ENCODE data around the gene SH3PXD2A. TPM values are rescaled to one million over a fixed set of nuclear protein-coding genes. Genes with fewer than 3 reads are reported as not detected.

The SH3PXD2A gene
- total RNA-seq, 1 donor from 2014 or later = 19.3 TPM

DNA sequence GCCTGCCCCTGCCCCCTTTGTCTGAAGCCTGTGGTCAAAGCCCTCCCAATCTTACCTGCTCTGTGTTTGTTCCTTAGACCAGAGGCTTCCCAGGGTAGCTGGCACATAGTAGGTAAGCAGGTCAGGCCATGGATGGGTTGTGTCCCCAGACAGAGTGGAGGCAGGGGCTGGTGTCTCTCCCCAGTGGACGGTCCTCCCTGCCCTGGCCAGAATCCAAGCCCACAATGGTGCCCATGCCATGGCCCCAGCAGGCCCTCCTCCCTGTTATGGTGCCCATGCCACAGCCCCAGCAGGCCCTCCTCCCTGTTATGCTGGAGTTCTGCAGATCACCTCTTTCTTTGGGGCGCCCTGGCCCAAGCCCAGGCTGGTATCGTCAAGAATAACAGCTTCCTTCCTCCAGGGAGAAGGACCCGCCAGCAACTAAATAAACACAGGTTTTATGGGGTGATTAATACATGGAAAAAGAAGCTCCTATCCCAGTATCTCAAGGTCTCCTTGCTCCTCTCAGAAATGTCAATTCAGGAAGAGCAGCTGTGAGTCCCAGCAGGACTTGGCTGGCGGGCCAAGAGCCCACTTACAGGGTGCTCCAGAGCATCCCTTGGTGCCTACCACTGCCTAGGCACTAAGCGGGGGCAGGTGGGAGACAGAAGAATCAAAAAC is 279.8 kb downstream of the SH3PXD2A start:
- intact Hi-C loops (cut with micrococcal nuclease) = no loop called here

DNA sequence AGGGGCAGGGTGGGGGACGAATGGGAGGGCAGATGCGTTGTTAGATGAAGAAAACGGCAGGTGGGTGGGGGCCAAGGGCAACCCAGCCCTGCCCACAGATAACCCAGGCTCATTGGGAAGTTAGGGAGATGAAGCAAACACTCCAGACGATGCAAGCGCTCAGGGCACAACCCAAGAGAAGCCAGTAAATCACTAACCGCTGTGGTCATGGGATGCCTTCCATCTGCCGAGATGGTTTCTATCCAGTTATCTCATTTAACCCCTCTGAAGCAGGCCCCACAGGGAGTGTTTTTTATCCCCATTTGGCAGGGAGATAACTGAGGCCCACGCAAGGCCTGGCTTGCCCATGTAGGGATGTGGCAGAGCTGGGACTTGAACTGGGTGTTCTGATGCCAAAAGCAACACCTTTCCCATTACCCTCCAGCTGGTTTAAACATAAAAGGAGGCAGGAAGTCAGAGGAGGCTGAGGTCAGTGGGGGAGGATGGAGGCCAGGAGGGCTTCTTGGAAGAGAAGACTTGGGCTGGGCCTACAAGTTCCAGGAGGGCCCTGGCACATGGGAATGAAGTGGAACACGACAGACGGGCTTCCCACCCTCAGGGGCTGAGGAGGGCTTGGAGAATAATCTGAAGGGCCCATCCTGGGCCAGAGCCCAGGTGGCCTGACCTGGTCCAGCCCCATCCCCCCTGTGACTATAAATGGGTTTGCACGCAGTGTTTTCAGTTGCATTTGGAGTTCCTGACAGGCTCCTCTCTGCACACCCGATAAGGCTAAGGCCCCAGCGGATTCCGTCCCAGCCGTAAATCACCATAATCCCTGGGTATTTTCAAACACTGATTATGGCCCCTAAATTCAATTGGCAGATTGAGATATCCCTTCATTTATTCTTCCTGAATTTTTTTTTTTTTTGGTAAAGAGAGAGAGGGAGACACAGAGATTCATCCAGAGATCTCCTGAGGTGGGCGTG is 281.0 kb downstream of the SH3PXD2A start:
- intact Hi-C loops (cut with micrococcal nuclease) = no loop called here

DNA sequence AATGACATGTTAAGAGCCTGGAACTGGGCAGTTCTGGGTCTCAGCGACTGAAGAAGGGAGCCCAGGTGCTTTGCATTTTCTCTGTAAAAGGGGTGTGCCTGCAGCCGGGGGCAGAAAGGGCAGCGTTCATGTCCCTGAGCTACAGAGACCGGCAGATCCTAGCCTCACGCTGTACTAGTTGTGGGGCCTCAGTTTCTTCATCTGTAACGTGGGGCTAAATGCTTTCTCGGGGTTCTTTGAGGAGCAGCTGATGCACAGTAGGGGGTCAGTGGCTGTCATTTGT is 282.2 kb downstream of the SH3PXD2A start:
- intact Hi-C loops (cut with micrococcal nuclease) = no loop called here

DNA sequence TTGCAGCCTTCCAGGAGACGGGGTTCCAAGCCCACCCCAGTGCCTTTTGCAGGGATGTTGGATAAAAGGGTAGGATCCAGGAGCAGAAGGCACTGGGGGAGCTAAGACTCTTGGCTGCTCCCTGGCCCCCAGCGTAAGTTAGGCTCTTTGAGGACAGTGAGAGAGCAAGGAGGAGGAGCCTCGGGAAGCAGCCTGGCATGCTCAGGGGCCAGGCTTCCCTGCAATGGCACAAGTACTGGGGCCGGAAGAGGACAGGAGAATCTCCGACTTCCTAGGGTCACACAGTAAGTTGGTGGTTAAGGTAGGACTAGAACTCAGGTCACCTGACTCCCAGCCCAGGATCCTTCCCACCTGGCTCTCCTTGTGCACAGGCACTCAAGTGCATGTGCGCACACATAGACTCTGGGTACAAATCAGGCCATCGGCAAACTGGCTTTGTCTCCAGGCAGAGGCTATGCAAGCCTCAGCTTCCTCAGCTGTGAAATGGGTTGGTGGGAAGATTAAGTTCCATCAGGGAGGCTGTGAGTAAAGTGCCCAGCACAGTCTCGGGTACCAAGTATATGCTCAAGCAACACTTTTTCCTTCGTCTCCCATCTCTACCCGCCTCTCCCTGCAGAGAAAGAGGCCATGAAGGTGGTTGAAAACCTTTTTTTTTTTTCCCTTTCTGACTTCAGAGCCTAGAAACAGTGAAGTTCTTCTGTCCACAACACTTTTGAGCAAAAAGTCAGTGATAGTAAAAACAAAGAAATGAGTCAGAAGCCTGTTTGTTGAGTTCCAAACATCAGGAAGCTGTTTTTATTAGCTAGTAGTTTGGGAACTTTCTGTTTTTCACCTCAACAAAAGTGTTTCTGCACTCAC is 282.8 kb downstream of the SH3PXD2A start:
- intact Hi-C loops (cut with micrococcal nuclease) = no loop called here

DNA sequence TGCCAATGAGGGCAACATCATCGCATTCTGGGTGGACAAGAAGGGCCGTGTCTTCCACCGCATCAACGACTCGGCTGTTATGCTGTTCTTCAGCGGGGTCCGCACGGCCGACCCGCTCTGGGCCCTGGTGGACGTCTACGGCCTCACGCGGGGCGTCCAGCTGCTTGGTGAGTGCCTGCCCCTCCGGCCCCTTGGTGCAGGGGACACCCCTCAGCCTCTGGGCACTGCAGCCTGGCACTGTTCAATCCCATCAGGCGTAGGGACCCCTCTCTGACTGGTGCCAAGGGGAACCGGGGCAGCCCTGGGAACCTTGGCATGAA is 283.8 kb downstream of the SH3PXD2A start:
- intact Hi-C loops (cut with micrococcal nuclease) = no loop called here

DNA sequence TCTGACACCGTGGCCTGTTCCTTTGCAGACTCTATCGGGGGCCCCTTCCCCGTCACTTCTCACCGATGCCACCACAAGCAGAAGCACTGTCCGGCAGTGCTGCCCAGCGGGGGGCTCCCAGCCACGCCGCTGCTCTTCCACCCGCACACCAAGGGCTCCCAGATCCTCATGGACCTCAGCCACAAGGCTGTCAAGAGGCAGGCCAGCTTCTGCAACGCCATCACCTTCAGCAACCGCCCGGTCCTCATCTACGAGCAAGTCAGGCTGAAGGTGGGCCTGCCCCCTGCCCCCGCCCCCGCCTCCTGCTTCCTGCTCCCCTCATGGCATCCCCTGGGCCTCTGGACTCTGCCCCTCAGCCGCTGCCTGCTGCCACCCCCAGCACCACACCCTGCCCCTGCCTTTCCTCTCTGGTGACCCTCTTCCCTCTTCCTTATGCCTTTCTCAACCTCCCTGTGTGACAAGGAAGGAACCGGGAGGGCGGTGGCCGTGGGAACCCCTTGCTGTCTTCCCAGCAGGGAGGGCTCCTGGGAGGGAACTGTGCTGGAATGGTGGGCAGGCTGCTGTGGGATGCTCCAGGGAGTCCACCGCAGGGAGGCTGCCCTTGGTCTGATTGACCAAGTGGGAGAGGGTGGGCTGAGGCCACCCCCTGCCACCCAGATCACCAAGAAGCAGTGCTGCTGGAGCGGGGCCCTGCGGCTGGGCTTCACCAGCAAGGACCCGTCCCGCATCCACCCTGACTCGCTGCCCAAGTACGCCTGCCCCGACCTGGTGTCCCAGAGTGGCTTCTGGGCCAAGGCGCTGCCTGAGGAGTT is 284.3 kb downstream of the SH3PXD2A start:
- intact Hi-C loops (cut with micrococcal nuclease) = no loop called here

DNA sequence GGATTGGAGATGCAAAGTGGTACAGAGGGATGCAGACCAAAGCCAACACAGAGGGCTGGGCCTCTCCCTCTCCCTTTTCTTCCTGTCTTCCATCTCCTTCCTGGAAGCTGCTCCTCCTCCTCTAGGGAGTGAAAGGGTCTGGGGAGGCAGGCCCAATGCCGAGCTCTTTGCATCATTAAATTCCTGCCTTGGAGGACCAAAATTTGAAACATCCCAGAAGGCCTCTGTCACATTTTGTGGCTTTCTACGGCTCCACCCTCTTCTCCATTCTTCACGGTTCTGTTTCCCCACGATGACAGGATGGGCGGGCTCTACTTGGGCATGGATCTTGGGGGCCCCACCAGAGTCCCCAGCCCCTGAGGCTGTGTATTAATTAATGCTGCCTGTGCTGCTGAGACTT is 285.5 kb downstream of the SH3PXD2A start:
- intact Hi-C loops (cut with micrococcal nuclease) = no loop called here

DNA sequence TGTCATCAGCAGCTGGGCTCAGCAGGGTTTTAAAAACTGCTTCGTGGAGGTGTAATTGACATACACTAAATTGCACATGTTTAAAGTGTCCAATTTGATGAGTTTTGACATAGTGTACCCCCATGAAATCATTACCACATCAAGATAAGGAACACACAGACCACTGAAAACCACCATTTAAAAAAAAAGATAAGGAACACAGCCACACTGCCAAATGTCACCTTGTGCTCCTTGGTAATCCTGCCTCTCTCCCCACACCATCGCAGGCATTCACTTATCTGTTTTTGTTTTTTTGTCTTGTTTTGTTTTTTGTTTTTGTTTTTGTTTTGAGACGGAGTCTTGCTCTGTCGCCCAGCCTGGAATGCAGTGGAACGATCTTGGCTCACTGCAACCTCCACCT is 286.9 kb downstream of the SH3PXD2A start:
- intact Hi-C loops (cut with micrococcal nuclease) = no loop called here

DNA sequence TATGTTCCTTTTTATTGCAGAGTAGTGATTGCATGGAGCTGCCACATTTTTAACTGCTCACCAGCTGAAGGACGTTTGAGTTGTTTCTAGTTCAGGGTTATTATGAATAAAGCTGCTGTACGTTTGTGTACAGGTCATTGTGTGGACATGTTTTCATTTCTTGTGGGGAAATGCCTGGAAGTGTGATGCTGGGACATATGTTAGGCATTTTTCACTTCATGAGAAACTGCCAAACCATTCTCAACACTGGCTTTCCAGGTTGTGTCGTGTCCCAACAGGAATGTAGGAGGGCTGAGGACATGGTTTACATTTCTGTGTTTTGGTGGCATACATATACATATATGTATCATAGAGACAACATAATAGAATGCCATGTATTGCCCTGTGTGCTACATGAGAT is 288.8 kb downstream of the SH3PXD2A start:
- intact Hi-C loops (cut with micrococcal nuclease) = no loop called here

DNA sequence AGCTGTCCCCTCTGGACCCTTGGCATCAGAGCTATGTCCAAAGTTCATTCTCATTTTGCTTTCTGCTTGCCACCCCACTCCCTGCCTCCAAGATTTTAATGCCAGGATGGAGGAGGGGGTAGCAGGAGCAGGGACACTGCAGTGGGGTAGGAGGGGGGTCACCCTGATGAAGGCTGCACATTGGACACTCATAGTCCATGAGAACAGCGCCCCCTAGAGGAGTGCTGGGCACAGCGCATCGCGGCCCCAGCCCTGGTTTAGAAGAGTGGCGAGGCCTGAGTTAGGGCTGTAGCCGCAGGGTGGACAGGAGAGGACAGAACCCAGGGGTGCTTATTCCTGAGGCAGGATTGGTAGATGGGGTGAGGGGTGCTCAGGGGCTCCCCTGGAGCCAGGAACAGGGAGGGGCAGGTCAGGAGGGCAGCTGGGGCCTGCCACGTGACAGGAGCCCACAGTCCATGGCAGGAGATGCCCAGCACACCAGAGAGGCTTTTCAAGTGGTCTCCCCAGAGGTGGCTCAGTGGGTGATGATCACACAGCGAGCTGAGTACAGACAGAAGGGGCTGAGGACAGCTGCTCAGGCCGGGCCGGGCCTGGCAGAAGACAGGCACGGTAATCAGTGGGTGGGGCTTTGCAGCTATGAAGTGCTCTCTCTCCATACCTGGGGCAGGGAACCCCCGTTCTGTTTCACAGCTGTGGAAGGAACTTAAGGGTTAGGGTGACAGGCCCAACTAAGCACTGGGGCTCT is 290.4 kb downstream of the SH3PXD2A start:
- intact Hi-C loops (cut with micrococcal nuclease) = no loop called here

DNA sequence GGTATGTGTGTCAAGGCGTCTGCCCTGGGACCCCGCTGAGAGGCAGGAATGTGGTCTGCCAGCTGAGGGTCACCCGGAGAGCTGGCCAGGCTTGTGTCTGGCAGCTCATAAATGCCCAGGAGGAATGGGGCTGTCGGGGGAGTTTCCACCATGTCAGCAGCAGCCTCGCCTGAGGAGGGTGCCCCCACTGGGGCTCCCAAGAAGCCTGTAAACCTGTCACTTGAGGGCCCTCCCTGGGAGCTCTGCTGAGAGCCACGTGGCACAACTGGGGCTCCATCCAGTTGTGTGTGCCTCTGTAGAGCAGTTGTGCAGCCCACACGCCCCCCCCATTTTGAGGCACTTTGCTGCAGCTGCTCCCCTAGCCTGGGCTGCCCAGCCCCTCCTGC is 291.3 kb downstream of the SH3PXD2A start:
- intact Hi-C loops (cut with micrococcal nuclease) = no loop called here

DNA sequence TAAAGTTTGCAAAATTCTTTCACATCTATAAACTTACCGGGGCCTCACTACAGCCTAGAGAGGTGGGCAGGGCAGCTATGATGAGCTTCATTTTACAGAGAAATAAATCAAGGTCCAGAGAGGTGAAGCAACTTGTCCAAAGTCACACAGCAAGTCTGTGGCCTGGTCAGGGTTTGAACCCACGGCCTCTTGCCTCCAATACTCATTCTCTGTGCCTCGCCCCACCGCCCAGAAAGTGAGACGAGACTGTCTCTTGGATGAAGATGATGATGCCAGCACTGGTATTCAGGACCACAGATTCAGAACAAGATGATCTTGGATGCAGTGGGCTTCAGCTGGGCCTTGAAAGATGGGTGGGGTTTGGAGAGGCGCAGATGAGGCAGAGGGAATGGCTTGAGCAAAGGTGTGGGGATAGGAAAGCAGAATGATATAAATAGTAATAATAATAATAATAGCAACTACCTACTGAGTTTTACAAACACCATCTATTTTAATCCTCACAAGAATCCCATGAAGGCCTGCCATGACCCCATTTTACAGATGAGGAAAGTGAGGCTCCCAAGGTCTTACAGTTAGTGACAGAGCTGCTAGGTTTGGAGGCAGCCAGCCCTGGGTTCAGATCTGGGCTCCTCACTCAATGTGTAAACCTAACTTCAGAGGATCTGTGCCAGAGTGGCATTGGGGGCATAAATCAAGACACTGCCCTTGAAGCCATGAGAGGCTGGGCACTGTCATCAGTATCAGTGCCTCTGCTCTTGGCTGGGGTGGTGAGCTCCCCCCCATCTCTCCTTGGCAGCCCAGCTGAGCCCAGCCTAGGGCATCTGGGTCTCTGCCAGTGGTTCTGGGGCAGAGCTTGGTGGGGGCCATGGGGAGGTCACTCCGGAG is 291.9 kb downstream of the SH3PXD2A start:
- intact Hi-C loops (cut with micrococcal nuclease) = no loop called here

DNA sequence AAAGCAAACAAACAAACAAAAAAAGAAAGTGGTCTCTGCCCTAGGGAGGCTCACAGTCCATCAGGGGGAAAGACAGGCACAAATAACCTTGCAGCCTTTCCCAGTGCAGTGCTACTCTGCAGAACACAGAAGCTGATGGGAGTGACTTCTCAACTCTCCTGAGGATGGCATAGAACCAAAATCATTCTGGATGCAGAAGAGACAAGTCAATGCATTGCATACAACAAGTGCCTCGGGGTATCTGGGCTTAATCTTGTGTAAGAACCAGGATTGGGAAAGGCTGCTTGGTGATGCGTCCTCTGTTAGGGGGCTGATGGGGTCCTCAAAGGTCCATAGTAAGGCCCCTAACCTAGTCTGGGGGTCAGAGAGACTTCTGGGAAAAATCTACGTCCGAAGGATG is 293.0 kb downstream of the SH3PXD2A start:
- intact Hi-C loops (cut with micrococcal nuclease) = no loop called here

DNA sequence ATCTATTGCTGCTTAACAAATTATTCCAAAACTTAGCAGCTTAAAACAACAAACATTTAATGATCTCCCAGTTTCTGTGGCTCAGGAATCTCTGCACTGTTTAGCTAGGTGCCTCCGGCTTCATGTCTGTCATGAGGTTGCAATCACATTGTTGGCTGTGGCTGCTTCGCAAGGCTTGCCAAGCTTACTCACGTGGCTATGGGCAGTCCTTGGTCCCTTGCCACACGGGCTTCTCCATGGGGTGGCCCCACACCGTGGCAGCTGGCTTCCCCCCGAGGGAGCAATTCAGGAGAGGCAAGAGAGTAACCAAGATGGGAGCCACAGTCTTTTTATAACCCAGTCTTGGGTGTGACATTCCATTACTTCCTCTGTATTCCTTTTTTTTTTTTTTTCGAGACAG is 294.5 kb downstream of the SH3PXD2A start:
- intact Hi-C loops (cut with micrococcal nuclease) = no loop called here

DNA sequence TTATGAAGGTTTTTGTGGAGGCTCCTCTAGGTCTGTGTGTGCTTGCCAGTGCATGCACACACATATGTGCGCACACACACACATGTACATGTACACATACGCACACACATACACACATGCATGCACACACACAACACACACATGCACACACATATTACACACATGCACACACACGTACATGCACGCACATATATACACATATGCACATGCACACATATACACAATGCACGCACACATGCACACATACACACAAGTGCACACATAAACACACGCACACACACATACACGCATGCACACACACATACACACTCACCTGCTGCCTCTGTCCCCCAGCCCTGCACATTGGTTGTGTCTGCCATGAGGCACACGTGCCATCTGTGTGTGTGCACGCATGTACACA is 295.6 kb downstream of the SH3PXD2A start:
- intact Hi-C loops (cut with micrococcal nuclease) = loop anchor here (10.0 kb wide), 1 partner anchor 135 kb away; no protein-coding TSS in a partner anchor

DNA sequence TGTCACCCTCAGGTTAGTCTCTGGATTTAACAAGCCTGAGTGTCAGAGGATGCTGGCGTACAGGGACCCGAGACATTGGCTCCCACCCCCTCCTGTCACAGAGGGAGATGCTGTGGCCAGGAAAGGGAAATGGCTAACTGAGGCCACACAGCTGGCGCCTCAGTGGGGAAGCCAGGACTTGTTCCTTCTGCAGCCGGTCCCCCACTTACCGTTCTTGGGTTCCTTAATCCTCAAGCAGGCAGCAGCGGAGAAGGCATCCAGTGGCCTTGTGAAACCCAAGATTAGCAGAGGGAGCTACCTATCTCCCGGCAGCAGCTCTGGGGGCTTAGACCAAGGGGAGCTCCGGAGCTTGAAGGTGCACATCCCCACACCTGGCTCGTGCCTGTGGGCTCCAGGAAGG is 296.5 kb downstream of the SH3PXD2A start:
- intact Hi-C loops (cut with micrococcal nuclease) = loop anchor here (10.0 kb wide), 1 partner anchor 134 kb away; no protein-coding TSS in a partner anchor

DNA sequence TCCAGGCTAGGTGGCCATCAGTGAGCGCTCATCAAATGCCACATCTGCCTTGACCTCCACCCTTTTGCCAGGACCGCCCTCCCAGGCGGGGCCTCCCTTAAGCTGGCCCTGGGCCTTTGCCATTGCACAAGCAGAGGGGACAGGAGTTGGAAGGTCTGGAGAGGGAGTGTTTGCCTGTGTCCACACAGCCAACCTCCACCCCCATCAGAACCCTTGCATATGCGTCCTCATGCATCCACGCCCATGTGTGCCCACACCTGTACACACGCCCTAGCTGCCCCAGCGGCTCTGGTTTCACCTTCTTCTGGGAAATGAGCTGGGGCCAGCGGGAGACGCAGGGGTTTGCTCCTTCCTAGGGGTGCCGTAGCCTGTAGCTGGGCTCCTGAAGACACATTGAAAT is 297.9 kb downstream of the SH3PXD2A start:
- intact Hi-C loops (cut with micrococcal nuclease) = loop anchor here (10.0 kb wide), 1 partner anchor 133 kb away; no protein-coding TSS in a partner anchor

DNA sequence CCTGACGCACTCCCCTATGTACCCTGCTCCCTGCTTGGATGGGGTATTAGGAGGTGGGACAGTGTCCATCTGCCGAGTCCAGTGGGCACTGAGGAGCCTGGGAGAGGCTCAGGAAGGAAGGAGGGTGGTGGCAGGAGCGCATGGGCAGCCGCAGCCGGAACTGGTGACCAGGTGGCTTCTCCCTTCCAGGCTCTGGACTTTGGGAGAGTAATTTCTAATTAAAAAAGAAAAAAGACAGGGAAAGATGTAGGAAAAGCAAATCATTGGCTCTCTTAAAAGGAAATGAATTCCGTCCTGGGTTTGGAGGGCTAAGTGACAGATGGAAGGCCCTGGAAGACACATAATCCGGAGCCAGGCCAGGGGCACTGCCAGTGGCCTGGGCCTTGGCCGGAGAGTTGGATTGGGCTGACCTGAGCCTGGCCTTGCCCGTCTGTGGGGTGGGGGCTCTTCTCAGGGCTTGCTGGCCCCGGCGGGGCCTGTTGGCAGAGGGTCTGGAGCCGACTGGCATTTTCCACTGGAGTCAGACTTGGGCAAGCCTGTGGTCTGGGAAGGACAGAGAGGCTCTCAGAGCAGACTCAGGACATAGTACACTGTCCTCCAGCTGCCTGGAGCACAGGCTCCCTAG is 298.9 kb downstream of the SH3PXD2A start:
- intact Hi-C loops (cut with micrococcal nuclease) = loop anchor here (10.0 kb wide), 1 partner anchor 132 kb away; no protein-coding TSS in a partner anchor

DNA sequence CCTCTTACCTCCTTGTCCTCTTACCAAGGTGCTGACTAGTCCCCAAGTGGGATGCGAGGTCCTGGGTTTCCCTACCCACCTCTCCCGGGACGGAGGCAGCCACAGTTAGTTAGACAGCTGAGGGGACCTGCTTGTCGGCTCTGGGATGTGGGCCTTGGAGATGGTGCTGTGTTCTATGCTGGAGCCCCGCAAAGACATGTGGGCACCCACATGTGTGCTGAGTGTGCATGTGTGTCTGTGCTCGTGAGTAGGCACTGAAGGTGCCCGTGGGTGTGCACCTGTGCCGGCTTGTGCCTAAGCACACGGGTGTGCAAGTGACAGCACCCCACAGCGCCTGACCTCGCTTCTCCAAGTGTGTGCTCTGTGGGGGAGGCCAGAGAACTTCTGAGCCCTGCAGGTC is 299.7 kb downstream of the SH3PXD2A start:
- intact Hi-C loops (cut with micrococcal nuclease) = loop anchor here (10.0 kb wide), 1 partner anchor 131 kb away; no protein-coding TSS in a partner anchor

Measured in T-helper 1 cell treated with Interleukin-12 subunit alpha and Interleukin-12 subunit beta and Interleukin-4 antibody, amounts not matched to agents 30 ng/mL and 1 ng/mL, for 36 hours (primary cell).